ENCODE measurements around the gene ENTHD1.
"Not testable (repeated sequence)": the region's sequence is repeated elsewhere in the genome, so short reads cannot be mapped to it uniquely, and the experiment has no call there.

Gene ENTHD1

GRCh38 chr22:39898997-39899396 is 5.4 kb upstream of the ENTHD1 start:
- no peak for DNase-seq (ENCODE audit: low read depth)

- DNase-seq (ENCODE audit: low read depth): no peak
Observed at GRCh38 chr22:39897841-39898240, 4.3 kb upstream of the ENTHD1 start.

- no peak for DNase-seq (ENCODE audit: low read depth)
Observed at GRCh38 chr22:39896313-39896996, 2.9 kb upstream of the ENTHD1 start.

- no peak for DNase-seq (ENCODE audit: low read depth)
Observed at GRCh38 chr22:39895682-39896081, 2.1 kb upstream of the ENTHD1 start.

GRCh38 chr22:39894554-39895092 is 1.1 kb upstream of the ENTHD1 start:
- no peak for DNase-seq (ENCODE audit: low read depth)

GRCh38 chr22:39889924-39890323 is 3.6 kb downstream of the ENTHD1 start:
- not testable (repeated sequence) for DNase-seq (ENCODE audit: low read depth)

- no peak for DNase-seq (ENCODE audit: low read depth)
Observed at GRCh38 chr22:39883057-39883456, 10.5 kb downstream of the ENTHD1 start.

- DNase-seq (ENCODE audit: low read depth): no peak
Observed at GRCh38 chr22:39880722-39881121, 12.8 kb downstream of the ENTHD1 start.

- DNase-seq (ENCODE audit: low read depth): no peak
Observed at GRCh38 chr22:39877079-39877845, 16.3 kb downstream of the ENTHD1 start.

GRCh38 chr22:39875176-39875885 is 18.2 kb downstream of the ENTHD1 start:
- not testable (repeated sequence) for DNase-seq (ENCODE audit: low read depth)

GRCh38 chr22:39873965-39874364 is 19.6 kb downstream of the ENTHD1 start:
- DNase-seq (ENCODE audit: low read depth): no peak

GRCh38 chr22:39872548-39872947 is 21.0 kb downstream of the ENTHD1 start:
- DNase-seq (ENCODE audit: low read depth): no peak

- no peak for DNase-seq (ENCODE audit: low read depth)
Observed at GRCh38 chr22:39871008-39871798, 22.4 kb downstream of the ENTHD1 start.

GRCh38 chr22:39869797-39870196 is 23.8 kb downstream of the ENTHD1 start:
- DNase-seq (ENCODE audit: low read depth): not testable (repeated sequence)

GRCh38 chr22:39868741-39869140 is 24.8 kb downstream of the ENTHD1 start:
- no peak for DNase-seq (ENCODE audit: low read depth)

GRCh38 chr22:39859903-39860588 is 33.5 kb downstream of the ENTHD1 start:
- DNase-seq (ENCODE audit: low read depth): no peak

GRCh38 chr22:39856588-39856987 is 37.0 kb downstream of the ENTHD1 start:
- no peak for DNase-seq (ENCODE audit: low read depth)

GRCh38 chr22:39852799-39853198 is 40.8 kb downstream of the ENTHD1 start:
- no peak for DNase-seq (ENCODE audit: low read depth)

- DNase-seq (ENCODE audit: low read depth): no peak
Observed at GRCh38 chr22:39851606-39852315, 41.8 kb downstream of the ENTHD1 start.

- DNase-seq (ENCODE audit: low read depth): no peak
Observed at GRCh38 chr22:39847477-39847876, 46.1 kb downstream of the ENTHD1 start.

- DNase-seq (ENCODE audit: low read depth): not testable (repeated sequence)
Observed at GRCh38 chr22:39846539-39846938, 47.0 kb downstream of the ENTHD1 start.

All from activated gamma-delta T cell treated with anti-CD3 and anti-CD28 coated beads, Interleukin-2, amount 50 U/mL, for 16 hours (primary cell).